ENCODE measurements around the gene MTMR3.

Gene MTMR3

GRCh38 chr22:30054067-30054763 is 171.2 kb downstream of the MTMR3 start:
- TF ChIP-seq CTCF (IDR thresholded peaks at IDR 0.05): no peak

- TF ChIP-seq CTCF (IDR thresholded peaks at IDR 0.05): no peak
Observed at GRCh38 chr22:30054764-30055069, 171.7 kb downstream of the MTMR3 start.

GRCh38 chr22:30056015-30056414 is 173.0 kb downstream of the MTMR3 start:
- TF ChIP-seq CTCF (IDR thresholded peaks at IDR 0.05): no peak

GRCh38 chr22:30057375-30057774 is 174.4 kb downstream of the MTMR3 start:
- TF ChIP-seq CTCF (IDR thresholded peaks at IDR 0.05): no peak

- no peak for TF ChIP-seq CTCF (IDR thresholded peaks at IDR 0.05)
Observed at GRCh38 chr22:30062259-30062658, 179.3 kb downstream of the MTMR3 start.

- no peak for TF ChIP-seq CTCF (IDR thresholded peaks at IDR 0.05)
Observed at GRCh38 chr22:30062950-30063349, 180.0 kb downstream of the MTMR3 start.

- no peak for TF ChIP-seq CTCF (IDR thresholded peaks at IDR 0.05)
Observed at GRCh38 chr22:30064172-30064571, 181.2 kb downstream of the MTMR3 start.

- no peak for TF ChIP-seq CTCF (IDR thresholded peaks at IDR 0.05)
Observed at GRCh38 chr22:30073743-30074142, 190.8 kb downstream of the MTMR3 start.

Data from LNCAP (cell line).